ENCODE results near the gene TNNI3K.

GRCh38 chr1:74478979-74479378 is 243.8 kb downstream of the TNNI3K start:
- TF ChIP-seq POLR2A (IDR thresholded peaks at IDR 0.05; ENCODE audit: low read depth) (no peak), CTCF (IDR thresholded peaks at IDR 0.05) (no peak), POLR2AphosphoS5 (IDR thresholded peaks at IDR 0.05) (no peak)

All from esophagus muscularis mucosa (tissue), 3 donors.